GM12878 (cell line): ENCODE data around the gene CDH4. TPM values are rescaled to one million over a fixed set of nuclear protein-coding genes. Genes with fewer than 3 reads are reported as not detected.

ENCODE experiments used
- ATAC-seq: fragments of 200-7000 bp; cut with Tn5 transposase; 3 replicates; pipeline ENCODE4 v1.9.1; 2020; ENCODE audit warnings: mild to moderate bottlenecking, moderate library complexity
- BruUV-seq: library from RNA; stranded (reverse); fragments of 400-500 nt; replicated peaks from 2 replicates; lab custom pipeline; 2021; lab: Mats Ljungman, UMichigan
- CTCF ChIA-PET: fragments of 300-600 bp; sonication (Branson Sonifier 250); formaldehyde crosslinking; extraction: SDS; loops from one replicate; lab custom pipeline; 2021; ENCODE audit warnings: inconsistent platforms; lab: Yijun Ruan, JAX
- POLR2A ChIA-PET: fragments of 350-600 bp; formaldehyde crosslinking; extraction: SDS; loops from one replicate; lab custom pipeline; 2021; ENCODE audit warnings: inconsistent platforms; lab: Charles Lee
- RAD21 ChIA-PET: fragments of 300-600 bp; sonication (Branson Sonifier 250); formaldehyde crosslinking; loops from one replicate; lab custom pipeline; 2023; ENCODE audit warnings: antibody characterized with exemption; ENCODE audit not compliant: unreplicated experiment; lab: Charles Lee
- SMC1A ChIA-PET: fragments of 300-600 bp; sonication (Branson Sonifier 250); formaldehyde crosslinking; loops from one replicate; lab custom pipeline; 2023; ENCODE audit not compliant: unreplicated experiment, uncharacterized antibody; lab: Charles Lee
- DNase-seq: peaks from one replicate; pipeline ENCODE4 v3.0.0-alpha.2; 2011; ENCODE audit warnings: low read depth, low spot score
- FAIRE-seq: peaks from 3 replicates; lab custom pipeline; 2011; peaks lifted over from hg19 to GRCh38; lab: Jason Lieb, UNC
- H2AFZ ChIP-seq: 2 replicates; pipeline ENCODE4 v1.6.0; 2011; ENCODE audit warnings: low read depth, low read length, control low read depth; ENCODE audit not compliant: control insufficient read depth
- H3K27ac ChIP-seq: 2 replicates; pipeline ENCODE4 v1.5.1; 2011; ENCODE audit warnings: control low read depth; ENCODE audit not compliant: control insufficient read depth, insufficient read depth
- H3K27me3 ChIP-seq, 2 experiments: replicated peaks in 1 of 2; 2 replicates each; pipeline versions ENCODE4 v1.6.0 to v1.6.1; 2011; ENCODE audit warnings: low read length in 1 of 2; ENCODE audit not compliant: control insufficient read depth in 2 of 2, insufficient read depth in 2 of 2
- H3K36me3 ChIP-seq, 2 experiments: 2 replicates each; pipeline ENCODE4 v1.5.1; 2011; ENCODE audit warnings: low read length in 1 of 2; ENCODE audit not compliant: control insufficient read depth in 2 of 2, insufficient read depth in 2 of 2
- H3K4me1 ChIP-seq: 2 replicates; pipeline ENCODE4 v1.6.1; 2011; ENCODE audit warnings: mild to moderate bottlenecking, low read length, moderate library complexity, mixed read lengths; ENCODE audit not compliant: control insufficient read depth, insufficient read depth
- H3K4me2 ChIP-seq: 2 replicates; pipeline ENCODE4 v1.6.0; 2011; ENCODE audit warnings: control low read depth; ENCODE audit not compliant: control insufficient read depth, insufficient read depth
- H3K4me3 ChIP-seq: fragments of 200-600 bp; sonication (generic); 2 replicates; pipeline ENCODE4 v1.5.1; 2016
- H3K79me2 ChIP-seq: 2 replicates; pipeline ENCODE4 v1.6.0; 2011; ENCODE audit warnings: low read length; ENCODE audit not compliant: control insufficient read depth, insufficient read depth
- H3K9ac ChIP-seq: 2 replicates; pipeline ENCODE4 v1.8.0; 2011; ENCODE audit warnings: low read length, control low read depth, mixed read lengths; ENCODE audit not compliant: control insufficient read depth, insufficient read depth
- H3K9me3 ChIP-seq: replicated peaks from 3 replicates; pipeline ENCODE4 v1.5.1; 2011; ENCODE audit warnings: mild to moderate bottlenecking, low read length; ENCODE audit not compliant: control insufficient read depth, insufficient read depth
- H4K20me1 ChIP-seq: 2 replicates; pipeline ENCODE4 v1.6.0; 2011; ENCODE audit not compliant: control insufficient read depth, insufficient read depth
- ATF7 ChIP-seq: fragments of 450-650 bp; IDR thresholded peaks from 2 replicates; pipeline ENCODE4 v1.6.1; 2016; ENCODE audit warnings: low read depth, mild to moderate bottlenecking
- CEBPB ChIP-seq, 2 experiments: fragments of 150-350 bp in 1 of 2; IDR thresholded peaks; 2 replicates each; pipeline ENCODE4 v1.6.1; 2012 to 2014; ENCODE audit warnings: low read depth in 2 of 2, low read length in 2 of 2, borderline replicate concordance in 1 of 2, inconsistent platforms in 1 of 2
- CHD4 ChIP-seq: fragments of 200-600 bp; sonication (generic); IDR thresholded peaks from 2 replicates; pipeline ENCODE4 v1.6.1; 2016; ENCODE audit warnings: mild to moderate bottlenecking
- CTCF ChIP-seq, 3 experiments: IDR thresholded peaks in 2 of 3; conservative IDR thresholded peaks in 1 of 3; 2 replicates each; pipeline ENCODE4 v1.5.1; 2011; ENCODE audit warnings: low read depth in 3 of 3, low read length in 3 of 3, mild to moderate bottlenecking in 3 of 3, control low read depth in 2 of 3, moderate library complexity in 2 of 3, inconsistent platforms in 1 of 3, mixed read lengths in 1 of 3; ENCODE audit not compliant: control insufficient read depth in 2 of 3, insufficient read depth in 1 of 3; ENCODE audit errors: extremely low read depth in 1 of 3
- EP300 ChIP-seq, 2 experiments: fragments of 150-350 bp in 1 of 2; IDR thresholded peaks; 2 replicates each; pipeline ENCODE4 v1.6.1; 2011 to 2012; ENCODE audit warnings: low read depth in 2 of 2, low read length in 2 of 2, borderline replicate concordance in 1 of 2, improper control_type of control experiment in 1 of 2, inconsistent platforms in 1 of 2; ENCODE audit not compliant: control insufficient read depth in 1 of 2
- ETV6 ChIP-seq, 2 experiments: fragments of 450-650 bp in 1 of 2; IDR thresholded peaks in 1 of 2; conservative IDR thresholded peaks in 1 of 2; 2 replicates each; pipeline ENCODE4 v1.6.1; 2014; ENCODE audit warnings: antibody characterized with exemption in 1 of 2, borderline replicate concordance in 1 of 2, low read depth in 1 of 2, mild to moderate bottlenecking in 1 of 2, moderate library complexity in 1 of 2
- EZH2 ChIP-seq: IDR thresholded peaks from 2 replicates; pipeline ENCODE4 v1.6.1; 2012; ENCODE audit warnings: low read depth, mild to moderate bottlenecking, control low read depth, inconsistent platforms, low read length, borderline replicate concordance; ENCODE audit not compliant: control insufficient read depth
- FOXK2 ChIP-seq: fragments of 450-650 bp; IDR thresholded peaks from 2 replicates; pipeline ENCODE4 v1.6.1; 2017; ENCODE audit warnings: mild to moderate bottlenecking, moderate library complexity
- HCFC1 ChIP-seq: fragments of 150-350 bp; IDR thresholded peaks from 2 replicates; pipeline ENCODE4 v1.6.1; 2014; ENCODE audit warnings: low read length
- IRF3 ChIP-seq: fragments of 450-650 bp; IDR thresholded peaks from 2 replicates; pipeline ENCODE4 v1.6.1; 2014; ENCODE audit warnings: mild to moderate bottlenecking
- POU2F2 ChIP-seq: IDR thresholded peaks from 3 replicates; pipeline ENCODE4 v1.6.1; 2011; ENCODE audit warnings: low read depth, mild to moderate bottlenecking, low read length, borderline replicate concordance
- RAD51 ChIP-seq: fragments of 450-650 bp; IDR thresholded peaks from 2 replicates; pipeline ENCODE4 v1.6.1; 2016; ENCODE audit warnings: moderate library complexity, mild to moderate bottlenecking, inconsistent platforms
- RBBP5 ChIP-seq: fragments of 200-600 bp; sonication (generic); conservative IDR thresholded peaks from 2 replicates; pipeline ENCODE4 v1.6.1; 2016
- USF1 ChIP-seq: IDR thresholded peaks from 2 replicates; pipeline ENCODE4 v1.6.1; 2011; ENCODE audit warnings: borderline replicate concordance, low read depth, mild to moderate bottlenecking, moderate library complexity, mixed read lengths, low read length; ENCODE audit not compliant: insufficient read depth; ENCODE audit errors: extremely low read length
- ZBTB40 ChIP-seq: fragments of 450-650 bp; IDR thresholded peaks from 2 replicates; pipeline ENCODE4 v1.6.1; 2016; ENCODE audit warnings: mild to moderate bottlenecking, moderate library complexity, borderline replicate concordance
- ZNF217 ChIP-seq: fragments of 450-650 bp; IDR thresholded peaks from 2 replicates; pipeline ENCODE4 v1.6.1; 2017; ENCODE audit warnings: antibody characterized with exemption, mild to moderate bottlenecking
- ZZZ3 ChIP-seq: IDR thresholded peaks from 2 replicates; pipeline ENCODE4 v1.6.1; 2011; ENCODE audit warnings: low read depth; ENCODE audit not compliant: control insufficient read depth, insufficient read length
- WGBS: methylation state at CpG from one replicate; pipeline ENCODE4 v1.1.6; 2016; ENCODE audit warnings: low lambda C conversion rate; ENCODE audit not compliant: insufficient replicate concordance, insufficient coverage; ENCODE audit errors: missing lambda C conversion rate; 5-methylcytosine and 5-hydroxymethylcytosine counted together
- in situ Hi-C: fragments of 300-500 bp; cut with MboI; formaldehyde crosslinking; loops from 9 replicates; pipeline ENCODE4 v1.14.3; 2018; ENCODE audit warnings: mixed read lengths
- intact Hi-C: fragments of 100-400 bp; cut with micrococcal nuclease; formaldehyde crosslinking; loops from one replicate; pipeline ENCODE4 v1.14.2; 2022; ENCODE audit not compliant: unreplicated experiment
- polyA plus RNA-seq, 11 experiments: library from polyadenylated mRNA; depleted of rRNA in 4 of 11; unstranded in 6 of 11; stranded (reverse) in 5 of 11; fragments of >200 nt; fragmentation: Nextera tagmentation in 4 of 11; fragmentation: Illumina TruSeq in 1 of 11; extraction: Ambion mirVana in 4 of 11; extraction: Trizol in 1 of 11; gene quantifications; 1 replicate in 1 of 11; 2 replicates in 10 of 11; pipeline versions ENCODE4 v1.2.1 to v1.2.3, GENCODE V29; 2011 to 2016; ENCODE audit warnings: inconsistent platforms in 2 of 11, missing spikeins in 2 of 11, low read depth in 1 of 11
- total RNA-seq, 4 experiments: library from RNA; depleted of rRNA in 3 of 4; stranded (reverse); fragments of >200 nt in 3 of 4; fragmentation: Illumina TruSeq in 1 of 4; extraction: Trizol in 1 of 4; gene quantifications; 2 replicates each; pipeline versions ENCODE4 v1.2.1 to v1.2.3, GENCODE V29; 2013 to 2021

Gene CDH4
- total and polyA plus RNA-seq, 10 of the 15 experiments (the other 5 are each of a cell fraction or from before 2014, with no cell fraction given): not detected

GRCh38 chr20:61857884-61858283 lies 605.8 kb downstream of the CDH4 start:
- no peak for ATAC-seq
- TF ChIP-seq USF1 (no peak), RBBP5 (no peak), IRF3 (no peak), POU2F2 (no peak), ZNF217 (no peak), HCFC1 (no peak), ZBTB40 (no peak), ZZZ3 (no peak), EZH2 (no peak), ATF7 (no peak), ETV6 (conservative IDR thresholded peaks at IDR 0.05 in 1 of 2, IDR thresholded peaks at IDR 0.05 in 1 of 2; ENCODE audit: borderline replicate concordance in 1 of 2, low read depth in 1 of 2) (no peak), CTCF (IDR thresholded peaks at IDR 0.05 in 2 of 3, conservative IDR thresholded peaks at IDR 0.05 in 1 of 3; ENCODE audit: control insufficient read depth in 2 of 3, extremely low read depth in 1 of 3, insufficient read depth in 1 of 3, low read depth in 3 of 3, low read length in 3 of 3) (no peak), FOXK2 (no peak), RAD51 (no peak), CHD4 (no peak), EP300 (IDR thresholded peaks at IDR 0.05; ENCODE audit: borderline replicate concordance in 1 of 2, control insufficient read depth in 1 of 2, low read depth in 2 of 2, low read length in 2 of 2) (no peak), CEBPB (IDR thresholded peaks at IDR 0.05; ENCODE audit: borderline replicate concordance in 1 of 2, low read depth in 2 of 2, low read length in 2 of 2) (no peak)

More at GRCh38 chr20:61857884-61858283, 605.8 kb downstream of the CDH4 start:
- FAIRE-seq (no peak), DNase-seq (no peak)
- BruUV-seq: no TSS peak
- no peak overlapping the region for H2AFZ ChIP-seq
- H3K27me3 ChIP-seq: no peaks in the 10 kb centered on the region; a peak in 1 of 4 replicates
- no peaks in the 10 kb centered on the region; the same call in 2 of the 3 replicates for H3K9me3 ChIP-seq
- no peak overlapping the region for H3K4me3 ChIP-seq
- no peak overlapping the region for H3K4me2 ChIP-seq
- no peak overlapping the region for H3K27ac ChIP-seq
- ChIA-PET SMC1A (no interaction called here), RAD21 (no interaction called here), CTCF (no interaction called here), POLR2A (no interaction called here)
- H4K20me1 ChIP-seq: no peaks in the 10 kb centered on the region
- in situ Hi-C loops: loop anchor here (5.0 kb wide), 1 partner anchor 49 kb away; no protein-coding TSS in a partner anchor
- H3K79me2 ChIP-seq: no peaks in the 10 kb centered on the region
- WGBS: 0% methylated on average over 1 of the region's 1 CpG
- H3K4me1 ChIP-seq: no peaks in the 10 kb centered on the region
- intact Hi-C loops: no loop called here
- H3K36me3 ChIP-seq: no peaks in the 10 kb centered on the region
- no peak overlapping the region for H3K9ac ChIP-seq
